Neural progenitor cell (in vitro differentiated cells): Measurements from ENCODE around the gene DPF3. TPM values are rescaled to one million over a fixed set of nuclear protein-coding genes. Genes with fewer than 3 reads are reported as not detected.
A peak's percentile ranks its signal among the peaks of the same experiment; 100 is the strongest.

Experiments used
- DNase-seq: peaks from one replicate; pipeline ENCODE4 v3.0.0-alpha.2; 2016; ENCODE audit warnings: low spot score
- H2AFZ ChIP-seq: fragments of 200-600 bp; sonication (generic); replicated peaks from 2 replicates; pipeline ENCODE4 v1.6.1; 2016; ENCODE audit warnings: antibody characterized with exemption
- H3F3A ChIP-seq: fragments of 200-600 bp; sonication (generic); 2 replicates; pipeline ENCODE4 v1.6.1; 2016; ENCODE audit warnings: antibody characterized with exemption, low read depth
- H3K27ac ChIP-seq: fragments of 200-600 bp; sonication (generic); 2 replicates; pipeline ENCODE4 v1.5.1; 2016; ENCODE audit warnings: mild to moderate bottlenecking
- H3K27me3 ChIP-seq: fragments of 200-600 bp; sonication (generic); 2 replicates; pipeline ENCODE4 v1.6.1; 2016; ENCODE audit warnings: mild to moderate bottlenecking, moderate library complexity
- H3K36me3 ChIP-seq: fragments of 200-600 bp; sonication (generic); 2 replicates; pipeline ENCODE4 v1.5.1; 2016
- H3K4me1 ChIP-seq: fragments of 200-600 bp; sonication (generic); 2 replicates; pipeline ENCODE4 v1.6.1; 2016; ENCODE audit warnings: mixed run types
- H3K4me2 ChIP-seq: fragments of 200-600 bp; sonication (generic); 2 replicates; pipeline ENCODE4 v1.6.1; 2016
- H3K4me3 ChIP-seq: fragments of 200-600 bp; sonication (generic); 2 replicates; pipeline ENCODE4 v1.5.1; 2016
- H3K79me2 ChIP-seq: fragments of 200-600 bp; sonication (generic); 2 replicates; pipeline ENCODE4 v1.6.1; 2016; ENCODE audit warnings: low read depth
- H3K9ac ChIP-seq: fragments of 200-600 bp; sonication (generic); 2 replicates; pipeline ENCODE4 v1.6.1; 2016
- H3K9me3 ChIP-seq: fragments of 200-600 bp; sonication (generic); 2 replicates; pipeline ENCODE4 v1.5.1; 2016; ENCODE audit warnings: low read depth
- H4K20me1 ChIP-seq: fragments of 200-600 bp; sonication (generic); 2 replicates; pipeline ENCODE4 v1.6.1; 2016; ENCODE audit warnings: low read depth
- H3K27ac Mint-ChIP-seq: 3 replicates; pipeline ENCODE4 v1.8.0; 2021; ENCODE audit warnings: mixed read lengths
- H3K27me3 Mint-ChIP-seq: 2 replicates; pipeline ENCODE4 v1.8.0; 2022; ENCODE audit warnings: low read depth, mild to moderate bottlenecking, inconsistent platforms, moderate library complexity, mixed read lengths; ENCODE audit not compliant: insufficient read depth
- H3K36me3 Mint-ChIP-seq: 3 replicates; pipeline ENCODE4 v1.8.0; 2021; ENCODE audit warnings: mixed read lengths
- H3K4me1 Mint-ChIP-seq: 3 replicates; pipeline ENCODE4 v1.8.0; 2021; ENCODE audit warnings: mixed read lengths
- H3K4me3 Mint-ChIP-seq: 3 replicates; pipeline ENCODE4 v1.8.0; 2021; ENCODE audit warnings: mild to moderate bottlenecking, moderate library complexity, mixed read lengths
- H3K9me3 Mint-ChIP-seq: 3 replicates; pipeline ENCODE4 v1.8.0; 2020; ENCODE audit warnings: mixed read lengths
- CTCF ChIP-seq: fragments of 200-600 bp; sonication (generic); IDR thresholded peaks from 2 replicates; pipeline ENCODE4 v1.5.1; 2017; ENCODE audit warnings: antibody characterized with exemption, mild to moderate bottlenecking
- EZH2 ChIP-seq: fragments of 200-600 bp; sonication (generic); IDR thresholded peaks from 2 replicates; pipeline ENCODE4 v1.6.1; 2017; ENCODE audit warnings: antibody characterized with exemption, mild to moderate bottlenecking, moderate library complexity
- EZH2phosphoT487 ChIP-seq: fragments of 200-600 bp; sonication (generic); IDR thresholded peaks from 2 replicates; pipeline ENCODE4 v1.6.1; 2017; ENCODE audit warnings: antibody characterized with exemption
- total RNA-seq: library from RNA; depleted of rRNA; stranded (reverse); fragments of >200 nt; gene quantifications from 2 replicates; pipeline ENCODE4 v1.2.3, GENCODE V29; 2015; ENCODE audit warnings: low replicate concordance

DPF3 gene
- total RNA-seq, 1 donor from 2014 or later: not detected

DNA sequence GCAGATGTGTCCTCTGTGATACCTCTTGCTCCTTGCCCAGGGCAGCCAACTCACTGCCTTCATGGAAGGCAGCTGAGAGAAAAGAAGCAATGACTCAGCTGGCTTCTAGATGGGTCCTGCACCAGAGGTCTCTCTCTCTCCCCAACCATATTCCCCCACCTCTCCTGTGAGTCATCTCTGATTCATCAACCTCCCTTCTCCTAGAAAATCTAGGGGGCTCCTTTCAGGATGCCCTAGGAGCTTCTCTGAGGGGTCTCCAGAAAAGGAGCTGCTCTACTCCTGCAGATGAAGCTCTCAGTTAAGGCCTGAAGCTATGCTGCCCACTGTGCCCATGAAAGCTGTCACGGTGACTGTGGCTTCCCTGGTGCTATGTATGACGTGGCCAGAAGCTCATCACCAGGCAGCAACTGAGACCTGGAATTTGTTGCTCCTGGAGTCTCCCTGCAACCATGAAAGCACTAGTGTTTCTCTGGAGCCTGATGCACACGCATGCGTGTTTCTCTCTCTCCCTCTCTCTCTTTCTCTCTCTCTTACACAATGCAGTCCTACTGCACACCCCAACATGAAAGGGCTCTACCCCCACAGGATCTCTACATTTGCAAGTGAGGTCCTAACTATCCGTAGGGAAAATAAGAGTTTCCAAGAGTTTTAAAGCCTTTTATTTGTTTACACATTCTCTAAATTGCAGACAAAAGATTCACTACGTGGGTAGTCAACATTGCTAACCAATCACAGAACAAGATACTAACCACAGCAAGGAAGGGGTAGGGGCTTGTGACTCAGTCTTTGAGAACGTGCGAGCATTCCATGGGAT, 285.3 kb downstream of the DPF3 start:
- Histone ChIP-seq H3F3A (no peaks in the 10 kb centered on the region), H3K9me3 (no peaks in the 10 kb centered on the region), H3K4me2 (no peak overlapping the region), H4K20me1 (no peaks in the 10 kb centered on the region), H3K9ac (no peak overlapping the region), H3K36me3 (no peaks in the 10 kb centered on the region), H3K27me3 (no peaks in the 10 kb centered on the region), H3K4me1 (no peaks in the 10 kb centered on the region), H2AFZ (no peak overlapping the region), H3K27ac (no peak overlapping the region), H3K4me3 (no peak overlapping the region), H3K79me2 (no peaks in the 10 kb centered on the region)
- TF ChIP-seq CTCF (no peak), EZH2phosphoT487 (no peak), EZH2 (no peak)
- DNase-seq: no peak
- Mint-ChIP-seq H3K4me1 (peaks cover 37% of the 10 kb centered on the region), H3K4me3 (no peak overlapping the region), H3K27me3 (peaks cover 5% of the 10 kb centered on the region), H3K9me3 (peaks cover 8% of the 10 kb centered on the region), H3K27ac (peak overlapping the region; percentile 38), H3K36me3 (no peaks in the 10 kb centered on the region)

GRCh38 chr14:72607386-72608130, 286.3 kb downstream of the DPF3 start:
- Mint-ChIP-seq H3K36me3 (no peaks in the 10 kb centered on the region), H3K4me3 (peak overlapping the region; percentile 44), H3K27me3 (peaks cover 5% of the 10 kb centered on the region), H3K9me3 (peaks cover 8% of the 10 kb centered on the region), H3K4me1 (peaks cover 32% of the 10 kb centered on the region), H3K27ac (peak overlapping the region; percentile 34)
- Histone ChIP-seq H3K4me1 (no peaks in the 10 kb centered on the region), H3F3A (no peaks in the 10 kb centered on the region), H3K4me2 (no peak overlapping the region), H3K79me2 (no peaks in the 10 kb centered on the region), H3K27me3 (no peaks in the 10 kb centered on the region), H3K4me3 (no peak overlapping the region), H3K36me3 (no peaks in the 10 kb centered on the region), H4K20me1 (no peaks in the 10 kb centered on the region), H2AFZ (no peak overlapping the region), H3K27ac (no peak overlapping the region), H3K9me3 (no peaks in the 10 kb centered on the region), H3K9ac (no peak overlapping the region)
- TF ChIP-seq EZH2phosphoT487 (no peak), EZH2 (no peak), CTCF (no peak)
- no peak for DNase-seq

GRCh38 chr14:72606879-72607278, 287.0 kb downstream of the DPF3 start:
- H3K4me1 Mint-ChIP-seq: peaks cover 28% of the 10 kb centered on the region
- peak overlapping the region; percentile 51 for H3K27ac Mint-ChIP-seq
- Histone ChIP-seq H4K20me1 (no peaks in the 10 kb centered on the region), H3K36me3 (no peaks in the 10 kb centered on the region), H2AFZ (no peak overlapping the region), H3K9ac (no peak overlapping the region), H3K4me3 (no peak overlapping the region), H3K27me3 (no peaks in the 10 kb centered on the region), H3F3A (no peaks in the 10 kb centered on the region), H3K27ac (no peak overlapping the region), H3K4me1 (no peaks in the 10 kb centered on the region), H3K9me3 (no peaks in the 10 kb centered on the region), H3K79me2 (no peaks in the 10 kb centered on the region), H3K4me2 (no peak overlapping the region)
- DNase-seq: no peak
- no peak overlapping the region for H3K4me3 Mint-ChIP-seq
- no peaks in the 10 kb centered on the region for H3K36me3 Mint-ChIP-seq
- H3K27me3 Mint-ChIP-seq: peaks cover 5% of the 10 kb centered on the region
- H3K9me3 Mint-ChIP-seq: peaks cover 5% of the 10 kb centered on the region
- TF ChIP-seq EZH2phosphoT487: no peak
- no peak for TF ChIP-seq EZH2
- TF ChIP-seq CTCF: no peak
